ENCODE measurements around the gene DENND1A. TPM values are rescaled to one million over a fixed set of nuclear protein-coding genes. Genes with fewer than 3 reads are reported as not detected.

Gene DENND1A
- total RNA-seq, 1 donor from 2014 or later = 19.9 TPM

DNA sequence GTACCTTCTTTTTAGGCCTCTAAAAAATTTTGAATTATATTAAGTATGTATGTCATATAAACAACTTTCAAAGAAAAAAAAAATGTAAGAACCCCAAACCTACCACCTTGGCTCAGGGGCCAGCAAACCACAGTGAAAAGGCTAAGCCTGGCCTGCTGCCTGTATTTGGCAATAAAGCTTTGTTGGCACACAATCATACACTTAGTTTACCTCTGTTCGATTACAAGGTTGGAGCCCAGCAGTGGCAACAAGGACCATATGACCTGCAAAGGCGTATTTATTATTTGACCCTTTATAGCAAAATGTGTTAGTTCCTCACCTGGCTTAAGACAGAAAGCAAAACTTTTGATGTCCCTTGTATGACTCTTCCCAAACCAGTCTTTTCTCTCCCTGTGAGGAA, 282.8 kb downstream of the DENND1A start:
- H3K27ac Mint-ChIP-seq = no peak overlapping the region
- DNase-seq (ENCODE audit: extremely low spot score, unreplicated experiment) = no peak
- H3K9me3 Mint-ChIP-seq = peaks cover 8% of the 10 kb centered on the region
- peaks cover 32% of the 10 kb centered on the region for H3K36me3 Mint-ChIP-seq
- no peaks in the 10 kb centered on the region for H3K27me3 Mint-ChIP-seq
- H3K4me3 Mint-ChIP-seq = no peak overlapping the region
- TF ChIP-seq, protein P1, sequence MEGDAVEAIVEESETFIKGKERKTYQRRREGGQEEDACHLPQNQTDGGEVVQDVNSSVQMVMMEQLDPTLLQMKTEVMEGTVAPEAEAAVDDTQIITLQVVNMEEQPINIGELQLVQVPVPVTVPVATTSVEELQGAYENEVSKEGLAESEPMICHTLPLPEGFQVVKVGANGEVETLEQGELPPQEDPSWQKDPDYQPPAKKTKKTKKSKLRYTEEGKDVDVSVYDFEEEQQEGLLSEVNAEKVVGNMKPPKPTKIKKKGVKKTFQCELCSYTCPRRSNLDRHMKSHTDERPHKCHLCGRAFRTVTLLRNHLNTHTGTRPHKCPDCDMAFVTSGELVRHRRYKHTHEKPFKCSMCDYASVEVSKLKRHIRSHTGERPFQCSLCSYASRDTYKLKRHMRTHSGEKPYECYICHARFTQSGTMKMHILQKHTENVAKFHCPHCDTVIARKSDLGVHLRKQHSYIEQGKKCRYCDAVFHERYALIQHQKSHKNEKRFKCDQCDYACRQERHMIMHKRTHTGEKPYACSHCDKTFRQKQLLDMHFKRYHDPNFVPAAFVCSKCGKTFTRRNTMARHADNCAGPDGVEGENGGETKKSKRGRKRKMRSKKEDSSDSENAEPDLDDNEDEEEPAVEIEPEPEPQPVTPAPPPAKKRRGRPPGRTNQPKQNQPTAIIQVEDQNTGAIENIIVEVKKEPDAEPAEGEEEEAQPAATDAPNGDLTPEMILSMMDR (conservative IDR thresholded peaks at IDR 0.05) = no peak
- peaks cover 13% of the 10 kb centered on the region for H3K4me1 Mint-ChIP-seq (ENCODE audit: unreplicated experiment)

DNA sequence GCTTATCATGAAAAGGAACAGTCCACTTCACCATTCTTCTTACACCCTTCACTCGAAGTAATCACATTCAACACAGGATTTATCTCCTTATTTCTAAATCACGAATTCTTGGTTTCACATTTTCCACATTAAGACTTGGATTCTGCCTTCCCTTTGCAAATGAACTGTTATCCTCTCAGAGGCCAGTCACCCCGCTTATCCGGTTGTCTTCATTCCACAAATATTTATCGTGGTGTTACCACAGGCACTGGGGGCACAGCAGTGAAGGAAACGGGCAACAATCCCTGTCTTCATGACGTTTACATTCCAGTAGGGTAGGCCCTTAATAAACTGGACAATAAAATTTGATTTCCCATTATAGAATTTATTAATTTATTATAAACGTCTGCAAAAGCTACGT, 284.2 kb downstream of the DENND1A start:
- TF ChIP-seq, protein P1 (conservative IDR thresholded peaks at IDR 0.05) = no peak
- H3K4me1 Mint-ChIP-seq (ENCODE audit: unreplicated experiment) = peaks cover 13% of the 10 kb centered on the region
- H3K9me3 Mint-ChIP-seq = peaks cover 8% of the 10 kb centered on the region
- H3K27me3 Mint-ChIP-seq = no peaks in the 10 kb centered on the region
- H3K4me3 Mint-ChIP-seq = no peak overlapping the region
- H3K27ac Mint-ChIP-seq = no peak overlapping the region
- H3K36me3 Mint-ChIP-seq = peaks cover 29% of the 10 kb centered on the region
- DNase-seq (ENCODE audit: extremely low spot score, unreplicated experiment) = no peak

DNA sequence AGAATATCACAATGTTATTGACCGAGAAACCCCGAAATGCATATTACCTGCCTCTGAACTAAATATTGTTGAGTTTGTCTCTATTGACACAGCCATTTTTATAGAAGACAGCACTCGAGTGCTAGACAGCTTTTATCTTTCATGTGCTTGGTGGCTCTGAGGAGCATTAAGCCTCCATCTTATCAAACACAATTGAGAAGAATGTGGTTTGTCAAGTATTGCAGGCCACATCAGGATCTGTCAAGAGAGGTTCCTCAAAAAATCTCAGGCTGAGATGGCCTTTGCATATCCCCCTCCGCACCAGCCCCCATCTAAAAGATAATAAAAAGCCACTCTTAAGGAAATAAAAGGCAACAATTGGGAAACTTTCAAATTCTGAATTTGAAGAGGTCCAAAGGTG, 284.8 kb downstream of the DENND1A start:
- H3K4me3 Mint-ChIP-seq = no peak overlapping the region
- H3K27me3 Mint-ChIP-seq = no peaks in the 10 kb centered on the region
- no peak overlapping the region for H3K27ac Mint-ChIP-seq
- no peak for DNase-seq (ENCODE audit: extremely low spot score, unreplicated experiment)
- peaks cover 29% of the 10 kb centered on the region for H3K36me3 Mint-ChIP-seq
- TF ChIP-seq, protein P1 (conservative IDR thresholded peaks at IDR 0.05) = no peak
- H3K4me1 Mint-ChIP-seq (ENCODE audit: unreplicated experiment) = peaks cover 13% of the 10 kb centered on the region
- H3K9me3 Mint-ChIP-seq = peaks cover 8% of the 10 kb centered on the region

DNA sequence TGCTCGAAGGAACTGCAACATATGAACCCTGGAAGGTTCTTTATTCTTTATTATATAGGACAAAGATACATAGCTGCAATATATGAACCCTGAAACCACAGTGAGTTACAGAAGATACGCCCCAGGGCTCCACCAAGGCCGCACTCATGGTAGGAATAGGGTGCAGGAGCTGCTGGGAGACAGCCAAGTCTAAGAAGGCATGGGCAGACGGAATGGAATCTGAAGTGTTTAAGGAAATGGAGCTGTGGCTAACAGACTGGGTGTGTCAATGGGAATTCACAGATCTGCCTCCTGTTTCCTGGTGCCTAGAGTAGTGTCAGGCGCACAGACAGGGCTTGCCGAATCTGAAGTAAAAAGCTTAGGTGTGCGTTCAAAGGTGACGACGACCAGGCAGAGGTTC, 286.4 kb downstream of the DENND1A start:
- H3K4me3 Mint-ChIP-seq = no peak overlapping the region
- DNase-seq (ENCODE audit: extremely low spot score, unreplicated experiment) = no peak
- TF ChIP-seq, protein P1 (conservative IDR thresholded peaks at IDR 0.05) = no peak
- H3K27me3 Mint-ChIP-seq = no peaks in the 10 kb centered on the region
- peaks cover 8% of the 10 kb centered on the region for H3K9me3 Mint-ChIP-seq
- peaks cover 29% of the 10 kb centered on the region for H3K36me3 Mint-ChIP-seq
- peaks cover 13% of the 10 kb centered on the region for H3K4me1 Mint-ChIP-seq (ENCODE audit: unreplicated experiment)
- H3K27ac Mint-ChIP-seq = no peak overlapping the region

DNA sequence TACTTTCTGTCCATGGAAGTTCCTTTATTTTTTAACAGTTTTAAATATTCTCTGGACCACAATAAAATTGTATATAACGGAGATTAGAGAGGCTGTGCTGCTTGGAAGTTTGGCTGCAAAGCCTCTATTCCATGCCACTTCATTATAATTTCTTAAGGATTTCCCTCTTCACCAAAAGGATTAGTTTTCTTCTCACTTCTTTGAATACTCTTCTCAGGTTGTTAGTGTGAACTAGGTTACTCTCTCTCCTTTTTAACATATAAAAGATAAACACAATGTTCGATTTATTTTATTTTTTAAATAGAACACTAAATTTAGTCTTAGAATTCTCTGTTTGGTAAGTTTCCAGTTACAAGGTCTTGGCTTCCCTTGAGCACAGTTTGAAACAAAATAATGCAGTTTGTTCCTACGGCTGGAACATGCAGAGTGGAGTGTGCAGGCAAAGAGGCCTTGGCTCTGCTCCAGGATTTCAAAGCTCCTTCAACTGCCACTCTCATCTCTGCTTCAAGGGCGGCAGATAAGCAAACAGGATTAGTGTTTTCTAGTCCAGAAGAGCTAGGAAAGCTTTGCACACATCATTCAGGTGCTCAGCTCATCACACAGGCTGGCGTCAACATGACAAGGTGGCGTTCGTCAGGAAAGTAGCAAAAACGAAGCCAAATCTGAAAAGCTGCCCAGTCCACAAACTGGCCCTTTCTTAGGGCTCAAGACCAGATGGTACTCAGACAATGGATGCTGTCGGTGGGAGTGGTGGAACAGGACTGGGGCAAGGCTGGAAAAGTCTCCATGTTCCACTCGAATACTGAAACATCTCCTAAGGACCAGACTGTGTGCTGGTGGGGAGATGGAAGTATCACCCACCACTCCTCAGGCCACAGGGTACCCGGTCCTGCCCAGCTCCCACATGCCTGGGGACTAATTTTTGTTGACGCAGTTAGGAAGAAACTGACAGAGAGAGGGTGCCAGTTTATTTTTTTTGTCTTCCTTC, 287.3 kb downstream of the DENND1A start:
- Mint-ChIP-seq H3K9me3 (peaks cover 8% of the 10 kb centered on the region), H3K4me1 (ENCODE audit: unreplicated experiment) (peaks cover 13% of the 10 kb centered on the region), H3K27ac (no peak overlapping the region), H3K36me3 (peaks cover 28% of the 10 kb centered on the region), H3K4me3 (no peak overlapping the region), H3K27me3 (no peaks in the 10 kb centered on the region)
- DNase-seq (ENCODE audit: extremely low spot score, unreplicated experiment) = no peak
- TF ChIP-seq, protein P1 (conservative IDR thresholded peaks at IDR 0.05) = no peak
